ENCODE data around the gene TAPBP. TPM values are rescaled to one million over a fixed set of nuclear protein-coding genes. Genes with fewer than 3 reads are reported as not detected.

TAPBP gene
- total RNA-seq, 1 experiment from 2014 or later = 80.1 TPM

GRCh38 chr6:33277663-33278391 lies 36.1 kb downstream of the TAPBP start:
- intact Hi-C loops (cut with micrococcal nuclease) = loop anchor here (1.0 kb wide), 1 partner anchor 67 kb away; no protein-coding TSS in a partner anchor
- no TSS peak for BruUV-seq (replicated peaks)
- peaks cover 34% of the 10 kb centered on the region for H3K79me2 ChIP-seq (ENCODE audit: insufficient read depth, low read length)
- ChIA-PET RAD21 (ENCODE audit: low non-redundant PET in 1 of 2, low total read pairs in 2 of 2, uncharacterized antibody in 2 of 2, unreplicated experiment in 2 of 2) (no interaction called here), CTCF (interaction anchor here (1.2 to 1.8 kb wide), 6 partner anchors 11 to 148 kb away, joined by 3 to 9 read pairs (median 6); partner anchors contain the start of genes PFDN6, RGL2, WDR46 and ZBTB22), POLR2A (interaction anchor here (0.8 to 2.4 kb wide), 9 partner anchors 11 to 132 kb away, joined by 3 to 12 read pairs (median 6); partner anchors contain the start of genes PFDN6, RGL2 and WDR46)
- peaks cover 22% of the 10 kb centered on the region for H4K20me1 ChIP-seq (ENCODE audit: insufficient read depth)
- peaks cover 28 to 52% of the 10 kb centered on the region in 2 experiments for H3K36me3 ChIP-seq (ENCODE audit: control insufficient read depth in 1 of 2, insufficient read depth in 2 of 2, low read length in 2 of 2)
- peak overlapping the region; percentile 98 for H3K9ac ChIP-seq (ENCODE audit: low read length)
- ATAC-seq = peak; percentile 9; the same call in 1 of the 2 replicates
- no peaks in the 10 kb centered on the region for H3K9me3 ChIP-seq (ENCODE audit: control insufficient read depth in 1 of 2, insufficient read depth in 1 of 2, low read depth in 1 of 2, low read length in 2 of 2)
- peaks cover 43 to 67% of the 10 kb centered on the region in 2 experiments for H3K4me1 ChIP-seq (ENCODE audit: control insufficient read depth in 1 of 2, insufficient read depth in 2 of 2, low read length in 2 of 2)
- no peak for TF ChIP-seq ELF1 (IDR thresholded peaks at IDR 0.05; ENCODE audit: borderline replicate concordance, low read depth)
- TF ChIP-seq ZFX (IDR thresholded peaks at IDR 0.05) = no peak
- TF ChIP-seq YY1 (IDR thresholded peaks at IDR 0.05; ENCODE audit: extremely low read depth, insufficient replicate concordance, low read depth, low read length) = no peak
- TF ChIP-seq CTCF (IDR thresholded peaks at IDR 0.05 in 2 of 3, conservative IDR thresholded peaks at IDR 0.05 in 1 of 3; ENCODE audit: borderline replicate concordance in 1 of 3, insufficient read depth in 1 of 3, low read depth in 2 of 3, low read length in 2 of 3) = peak in 1 of 3 experiments; percentile 26; a peak in 1 of 6 replicates
- H2AFZ ChIP-seq (ENCODE audit: low read depth, low read length, poor library complexity, severe bottlenecking) = no peak overlapping the region
- H3K27me3 ChIP-seq (ENCODE audit: insufficient read depth, low read length) = no peaks in the 10 kb centered on the region
- peak overlapping the region; percentile 82 for H3K27ac ChIP-seq (ENCODE audit: low read depth, low read length)
- H3K9me2 ChIP-seq (ENCODE audit: insufficient read depth) = no peaks in the 10 kb centered on the region
- DNase-seq (ENCODE audit: low read depth, low spot score) = no peak
- no peak overlapping the region for H3K4me3 ChIP-seq (replicated peaks in 1 of 2; ENCODE audit: low read depth in 1 of 2, low read length in 2 of 2)
- peak overlapping the region; percentile 86 for H3K4me2 ChIP-seq (ENCODE audit: low read length)

All from HCT116 (cell line).